PFSK-1 (cell line): ENCODE data around the gene BCL2L15.

Experiments
- FOXP2 ChIP-seq: optimal IDR thresholded peaks from 2 replicates; pipeline ENCODE3; 2011; ENCODE audit warnings: borderline replicate concordance, control low read depth, inconsistent platforms; ENCODE audit not compliant: insufficient read depth; ENCODE audit errors: extremely low read length, extremely low read depth
- POLR2AphosphoS5 ChIP-seq: IDR thresholded peaks from 2 replicates; pipeline ENCODE4 v1.6.1; 2012; ENCODE audit warnings: low read depth, mild to moderate bottlenecking, control low read depth, low read length, moderate library complexity
- TAF1 ChIP-seq: IDR thresholded peaks from 2 replicates; pipeline ENCODE4 v1.6.1; 2012; ENCODE audit warnings: low read length, control low read depth, borderline replicate concordance; ENCODE audit not compliant: insufficient read depth
- TF ChIP-seq, protein P1 (sequence below), 2 experiments: IDR thresholded peaks; 2 replicates each; pipeline versions ENCODE4 v1.6.1 to v1.8.0; 2011 to 2012; ENCODE audit warnings: low read depth in 2 of 2, low read length in 2 of 2, control low read depth in 1 of 2, inconsistent platforms in 1 of 2, mild to moderate bottlenecking in 1 of 2, moderate library complexity in 1 of 2; ENCODE audit not compliant: insufficient read depth in 1 of 2

DNA sequence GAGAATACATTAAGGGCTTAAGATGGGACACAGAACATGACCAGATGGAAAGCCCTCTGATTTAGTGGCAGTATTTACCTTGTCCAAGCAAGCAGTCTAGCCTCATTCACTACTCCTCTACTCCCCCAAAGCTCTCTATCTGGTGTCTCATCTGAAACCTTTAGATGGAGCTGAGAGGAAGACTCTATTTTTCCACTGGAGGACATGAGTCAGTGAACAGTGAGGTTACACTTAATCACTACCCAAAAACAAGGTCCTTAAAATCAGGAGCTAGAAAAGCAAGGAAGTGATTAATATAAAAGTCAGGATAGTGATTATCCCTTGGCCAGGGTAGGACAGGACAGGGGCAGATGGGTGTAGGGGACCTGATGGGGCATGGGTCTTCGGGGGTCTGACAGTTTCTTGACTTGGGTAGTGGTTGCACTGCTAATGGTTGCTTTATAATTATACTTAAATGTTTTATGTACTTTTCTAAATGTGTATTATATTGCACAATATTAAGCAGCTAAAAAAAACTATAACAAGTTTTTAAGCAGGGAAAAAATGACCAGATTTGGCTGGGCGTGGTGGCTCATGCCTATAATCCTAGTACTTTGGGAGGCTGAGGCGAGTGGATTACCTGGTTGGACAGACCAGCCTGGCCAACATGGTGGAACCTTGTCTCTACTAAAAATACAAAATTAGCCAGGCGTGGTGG is 18.8 kb downstream of the BCL2L15 start:
- no peak for TF ChIP-seq TAF1
- TF ChIP-seq POLR2AphosphoS5 = no peak
- TF ChIP-seq, protein P1, sequence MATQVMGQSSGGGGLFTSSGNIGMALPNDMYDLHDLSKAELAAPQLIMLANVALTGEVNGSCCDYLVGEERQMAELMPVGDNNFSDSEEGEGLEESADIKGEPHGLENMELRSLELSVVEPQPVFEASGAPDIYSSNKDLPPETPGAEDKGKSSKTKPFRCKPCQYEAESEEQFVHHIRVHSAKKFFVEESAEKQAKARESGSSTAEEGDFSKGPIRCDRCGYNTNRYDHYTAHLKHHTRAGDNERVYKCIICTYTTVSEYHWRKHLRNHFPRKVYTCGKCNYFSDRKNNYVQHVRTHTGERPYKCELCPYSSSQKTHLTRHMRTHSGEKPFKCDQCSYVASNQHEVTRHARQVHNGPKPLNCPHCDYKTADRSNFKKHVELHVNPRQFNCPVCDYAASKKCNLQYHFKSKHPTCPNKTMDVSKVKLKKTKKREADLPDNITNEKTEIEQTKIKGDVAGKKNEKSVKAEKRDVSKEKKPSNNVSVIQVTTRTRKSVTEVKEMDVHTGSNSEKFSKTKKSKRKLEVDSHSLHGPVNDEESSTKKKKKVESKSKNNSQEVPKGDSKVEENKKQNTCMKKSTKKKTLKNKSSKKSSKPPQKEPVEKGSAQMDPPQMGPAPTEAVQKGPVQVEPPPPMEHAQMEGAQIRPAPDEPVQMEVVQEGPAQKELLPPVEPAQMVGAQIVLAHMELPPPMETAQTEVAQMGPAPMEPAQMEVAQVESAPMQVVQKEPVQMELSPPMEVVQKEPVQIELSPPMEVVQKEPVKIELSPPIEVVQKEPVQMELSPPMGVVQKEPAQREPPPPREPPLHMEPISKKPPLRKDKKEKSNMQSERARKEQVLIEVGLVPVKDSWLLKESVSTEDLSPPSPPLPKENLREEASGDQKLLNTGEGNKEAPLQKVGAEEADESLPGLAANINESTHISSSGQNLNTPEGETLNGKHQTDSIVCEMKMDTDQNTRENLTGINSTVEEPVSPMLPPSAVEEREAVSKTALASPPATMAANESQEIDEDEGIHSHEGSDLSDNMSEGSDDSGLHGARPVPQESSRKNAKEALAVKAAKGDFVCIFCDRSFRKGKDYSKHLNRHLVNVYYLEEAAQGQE (IDR thresholded peaks at IDR 0.05; ENCODE audit: insufficient read depth in 1 of 2, low read depth in 2 of 2, low read length in 2 of 2) = no peak
- no peak for TF ChIP-seq FOXP2
